Measurements from ENCODE around the gene ERBB4.
"Not testable (repeated sequence)": the region's sequence is repeated elsewhere in the genome, so short reads cannot be mapped to it uniquely, and the experiment has no call there.

ERBB4 gene

DNA sequence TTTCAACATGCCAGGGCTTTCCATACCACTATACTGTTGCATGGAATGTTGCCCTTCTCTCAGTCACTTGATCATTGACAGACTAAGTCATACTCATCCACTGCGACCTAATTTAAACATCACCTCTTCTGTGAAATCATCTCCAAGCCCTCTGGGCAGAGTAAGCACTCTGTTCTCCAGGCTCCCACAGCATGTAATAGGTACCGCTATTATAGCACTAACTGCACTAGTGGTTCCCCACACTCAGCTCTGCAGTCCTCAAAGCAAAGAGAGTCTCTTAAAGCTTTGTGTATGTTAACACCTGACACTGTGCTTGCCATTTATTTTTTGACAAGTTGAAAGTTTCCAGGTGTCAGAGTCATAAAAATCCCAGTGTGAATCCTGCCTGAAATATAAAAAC is 947.2 kb downstream of the ERBB4 start:
- H3K4me3 ChIP-seq (replicated peaks in 1 of 2; ENCODE audit: low read depth in 2 of 2, low read length in 2 of 2), result no peak overlapping the region
- no peak for DNase-seq (ENCODE audit: low read depth in 2 of 2)
- TF ChIP-seq, protein P1, sequence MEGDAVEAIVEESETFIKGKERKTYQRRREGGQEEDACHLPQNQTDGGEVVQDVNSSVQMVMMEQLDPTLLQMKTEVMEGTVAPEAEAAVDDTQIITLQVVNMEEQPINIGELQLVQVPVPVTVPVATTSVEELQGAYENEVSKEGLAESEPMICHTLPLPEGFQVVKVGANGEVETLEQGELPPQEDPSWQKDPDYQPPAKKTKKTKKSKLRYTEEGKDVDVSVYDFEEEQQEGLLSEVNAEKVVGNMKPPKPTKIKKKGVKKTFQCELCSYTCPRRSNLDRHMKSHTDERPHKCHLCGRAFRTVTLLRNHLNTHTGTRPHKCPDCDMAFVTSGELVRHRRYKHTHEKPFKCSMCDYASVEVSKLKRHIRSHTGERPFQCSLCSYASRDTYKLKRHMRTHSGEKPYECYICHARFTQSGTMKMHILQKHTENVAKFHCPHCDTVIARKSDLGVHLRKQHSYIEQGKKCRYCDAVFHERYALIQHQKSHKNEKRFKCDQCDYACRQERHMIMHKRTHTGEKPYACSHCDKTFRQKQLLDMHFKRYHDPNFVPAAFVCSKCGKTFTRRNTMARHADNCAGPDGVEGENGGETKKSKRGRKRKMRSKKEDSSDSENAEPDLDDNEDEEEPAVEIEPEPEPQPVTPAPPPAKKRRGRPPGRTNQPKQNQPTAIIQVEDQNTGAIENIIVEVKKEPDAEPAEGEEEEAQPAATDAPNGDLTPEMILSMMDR (IDR thresholded peaks at IDR 0.05; ENCODE audit: low read depth, low read length), result no peak

DNA sequence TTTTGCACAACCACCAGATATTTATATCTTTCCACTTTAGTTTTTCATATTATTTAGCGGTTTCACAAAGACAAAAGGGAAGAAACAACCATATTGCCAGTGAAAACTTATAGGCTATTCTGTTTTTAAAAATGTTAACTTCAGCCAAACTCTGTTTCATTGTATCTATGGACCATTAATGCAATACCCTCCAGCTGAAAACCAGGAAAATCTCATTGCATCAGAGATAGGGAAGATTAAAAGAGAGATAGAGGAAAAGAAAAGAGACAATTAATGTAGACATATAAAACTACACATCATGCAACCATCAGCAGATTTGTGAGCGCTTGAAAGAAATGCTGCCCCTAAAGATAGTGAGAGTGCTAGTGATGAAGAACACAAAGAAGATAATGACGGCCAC is 970.2 kb downstream of the ERBB4 start:
- TF ChIP-seq, protein P1 (IDR thresholded peaks at IDR 0.05; ENCODE audit: low read depth, low read length), result no peak
- DNase-seq (ENCODE audit: low read depth in 2 of 2), result no peak
- no peak overlapping the region for H3K4me3 ChIP-seq (replicated peaks in 1 of 2; ENCODE audit: low read depth in 2 of 2, low read length in 2 of 2)

DNA sequence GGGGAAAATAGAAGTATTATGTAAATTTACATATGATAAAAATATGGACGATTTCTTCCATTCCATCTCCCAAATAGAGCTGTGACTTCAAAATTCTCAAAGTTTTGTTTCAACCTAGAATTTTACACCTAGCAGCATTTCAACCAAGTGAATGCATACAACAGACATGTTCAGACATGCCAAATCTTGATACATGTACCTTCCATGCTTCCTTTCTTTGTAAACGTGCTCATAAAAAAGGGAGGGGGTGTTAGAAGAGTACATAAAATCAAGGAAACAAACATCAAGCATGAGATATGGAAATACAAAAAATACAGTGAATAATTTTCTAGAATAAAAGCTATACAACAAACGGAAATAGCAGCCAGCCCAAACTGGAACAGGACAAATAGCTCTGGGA is 974.2 kb downstream of the ERBB4 start:
- H3K4me3 ChIP-seq (replicated peaks in 1 of 2; ENCODE audit: low read depth in 2 of 2, low read length in 2 of 2), result no peak overlapping the region
- TF ChIP-seq, protein P1 (IDR thresholded peaks at IDR 0.05; ENCODE audit: low read depth, low read length), result no peak
- no peak for DNase-seq (ENCODE audit: low read depth in 2 of 2)

DNA sequence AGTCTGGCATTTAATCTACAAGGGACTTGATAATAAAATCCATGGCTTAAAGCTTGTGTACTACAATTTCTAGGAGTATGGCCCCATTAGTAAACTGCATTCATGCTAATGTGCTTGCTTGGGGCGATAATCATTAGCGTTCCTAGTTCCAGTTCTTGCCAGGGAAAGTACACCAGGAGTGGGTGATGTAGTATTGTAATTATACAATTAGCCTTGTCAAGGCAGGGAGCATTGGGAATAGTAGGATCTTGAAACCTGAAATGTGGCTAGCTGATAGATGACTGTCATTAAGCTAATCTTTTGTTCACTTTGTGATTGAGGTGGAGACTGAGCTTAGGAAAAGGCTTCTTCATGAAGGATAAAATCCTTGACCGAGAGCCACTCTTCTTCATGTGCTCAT is 993.0 kb downstream of the ERBB4 start:
- TF ChIP-seq, protein P1 (IDR thresholded peaks at IDR 0.05; ENCODE audit: low read depth, low read length), result no peak
- DNase-seq (ENCODE audit: low read depth in 2 of 2), result no peak
- no peak overlapping the region for H3K4me3 ChIP-seq (replicated peaks in 1 of 2; ENCODE audit: low read depth in 2 of 2, low read length in 2 of 2)

DNA sequence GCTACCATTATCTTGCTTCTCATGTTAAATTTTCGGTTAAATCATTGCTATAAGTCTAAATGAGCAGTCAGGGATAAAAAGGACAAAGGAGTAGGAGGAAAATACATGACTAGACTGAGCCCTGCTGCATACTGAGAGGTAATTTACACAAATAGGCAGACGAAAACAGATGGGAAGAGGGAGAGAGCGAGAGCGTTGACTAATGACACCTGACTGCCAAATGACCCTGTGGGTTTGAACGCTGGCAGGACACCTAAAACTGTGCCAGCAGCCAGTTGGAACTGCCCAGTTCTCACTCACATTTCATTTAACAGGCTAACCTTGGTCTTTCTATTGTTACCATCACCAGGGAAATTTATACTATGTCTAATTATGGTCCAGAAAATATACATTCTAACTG is 1004.0 kb downstream of the ERBB4 start:
- TF ChIP-seq, protein P1 (IDR thresholded peaks at IDR 0.05; ENCODE audit: low read depth, low read length), result no peak
- DNase-seq (ENCODE audit: low read depth in 2 of 2), result no peak
- no peak overlapping the region for H3K4me3 ChIP-seq (replicated peaks in 1 of 2; ENCODE audit: low read depth in 2 of 2, low read length in 2 of 2)

DNA sequence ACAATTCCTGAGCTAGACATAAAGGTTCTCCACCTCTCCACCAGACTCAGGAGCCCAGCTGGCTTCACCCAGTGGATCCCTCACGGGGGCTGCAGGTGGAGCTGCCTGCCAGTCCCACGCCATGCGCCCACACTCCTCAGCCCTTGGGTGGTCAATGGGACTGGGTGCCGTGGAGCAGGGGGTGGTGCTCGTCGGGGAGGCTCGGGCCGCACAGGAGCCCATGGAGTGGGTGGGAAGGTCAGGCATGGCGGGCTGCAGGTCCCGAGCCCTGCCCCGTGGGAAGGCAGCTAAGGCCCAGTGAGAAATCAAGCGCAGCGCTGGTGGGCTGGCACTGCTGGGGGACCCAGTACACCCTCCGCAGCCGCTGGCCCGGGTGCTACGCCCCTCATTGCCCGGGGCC is 1014.4 kb downstream of the ERBB4 start:
- not testable (repeated sequence) for H3K4me3 ChIP-seq (replicated peaks in 1 of 2; ENCODE audit: low read depth in 2 of 2, low read length in 2 of 2); DNase-seq (ENCODE audit: low read depth in 2 of 2)

DNA sequence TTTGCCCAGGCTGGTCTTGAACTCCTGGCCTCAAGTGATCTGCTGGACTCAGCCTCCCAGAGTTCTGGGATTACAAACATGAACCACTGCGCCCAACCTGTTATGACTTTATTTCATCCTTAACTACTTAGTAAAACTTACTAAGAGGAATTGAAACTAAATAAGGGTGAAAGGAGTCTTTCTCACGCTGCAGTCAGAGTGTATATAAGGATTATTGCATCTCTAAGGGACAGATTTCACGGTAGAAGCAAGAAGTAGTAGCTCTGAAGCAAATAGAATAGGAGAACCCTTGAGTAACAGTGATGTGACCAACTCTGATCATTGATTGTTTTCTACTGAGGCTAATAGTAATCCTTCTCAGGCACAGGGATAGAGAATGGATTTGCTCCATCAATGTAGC is 1022.1 kb downstream of the ERBB4 start:
- TF ChIP-seq, protein P1 (IDR thresholded peaks at IDR 0.05; ENCODE audit: low read depth, low read length), result no peak
- DNase-seq (ENCODE audit: low read depth in 2 of 2), result no peak
- no peak overlapping the region for H3K4me3 ChIP-seq (replicated peaks in 1 of 2; ENCODE audit: low read depth in 2 of 2, low read length in 2 of 2)

Measured in cardiac fibroblast (primary cell).